Trophoblast cell (in vitro differentiated cells and primary cell): ENCODE data around the gene XIRP1.

ENCODE experiments used
- DNase-seq, 2 donors: peaks; one replicate each; pipeline ENCODE4 v3.0.0-alpha.2; 2016
- H2AFZ ChIP-seq: 2 replicates; pipeline ENCODE4 v1.6.1; 2013; ENCODE audit warnings: low read length, moderate library complexity, mild to moderate bottlenecking; ENCODE audit not compliant: insufficient read depth, poor library complexity
- H2AK5ac ChIP-seq: 2 replicates; pipeline ENCODE4 v1.6.1; 2013; ENCODE audit warnings: mild to moderate bottlenecking, low read length
- H2BK120ac ChIP-seq: 2 replicates; pipeline ENCODE4 v1.6.1; 2013; ENCODE audit warnings: low read length, mild to moderate bottlenecking, moderate library complexity; ENCODE audit not compliant: insufficient read depth, poor library complexity
- H2BK12ac ChIP-seq: 2 replicates; pipeline ENCODE4 v1.6.1; 2013; ENCODE audit warnings: mild to moderate bottlenecking, low read length, moderate library complexity
- H2BK5ac ChIP-seq: 2 replicates; pipeline ENCODE4 v1.6.1; 2013; ENCODE audit warnings: low read length, low read depth, moderate library complexity, mild to moderate bottlenecking; ENCODE audit not compliant: poor library complexity
- H3K14ac ChIP-seq: 2 replicates; pipeline ENCODE4 v1.6.1; 2013; ENCODE audit warnings: mild to moderate bottlenecking, low read length
- H3K18ac ChIP-seq: 2 replicates; pipeline ENCODE4 v1.6.1; 2013; ENCODE audit warnings: mild to moderate bottlenecking, low read length
- H3K23ac ChIP-seq: 2 replicates; pipeline ENCODE4 v1.6.1; 2013; ENCODE audit warnings: low read length
- H3K27ac ChIP-seq: 2 replicates; pipeline ENCODE4 v1.5.1; 2013; ENCODE audit warnings: low read depth, mild to moderate bottlenecking, inconsistent platforms, low read length, moderate library complexity
- H3K27me3 ChIP-seq: 2 replicates; pipeline ENCODE4 v1.6.1; 2013; ENCODE audit warnings: inconsistent platforms, mild to moderate bottlenecking, low read length, moderate library complexity; ENCODE audit not compliant: insufficient read depth
- H3K36me3 ChIP-seq, 2 experiments: 1 replicate in 1 of 2; 2 replicates in 1 of 2; pipeline ENCODE4 v1.6.1; 2013; ENCODE audit warnings: low read length in 2 of 2, mild to moderate bottlenecking in 2 of 2, moderate library complexity in 1 of 2; ENCODE audit not compliant: insufficient read depth in 2 of 2, control insufficient read depth in 1 of 2
- H3K4ac ChIP-seq: 2 replicates; pipeline ENCODE4 v1.6.1; 2013; ENCODE audit warnings: low read depth, mild to moderate bottlenecking, low read length, moderate library complexity
- H3K4me1 ChIP-seq, 2 experiments: 1 replicate in 1 of 2; 2 replicates in 1 of 2; pipeline ENCODE4 v1.6.1; 2013; ENCODE audit warnings: low read length in 2 of 2, mild to moderate bottlenecking in 2 of 2, moderate library complexity in 1 of 2; ENCODE audit not compliant: insufficient read depth in 2 of 2, control insufficient read depth in 1 of 2
- H3K4me2 ChIP-seq: 2 replicates; pipeline ENCODE4 v1.6.1; 2013; ENCODE audit warnings: inconsistent platforms, mild to moderate bottlenecking, low read length, moderate library complexity
- H3K4me3 ChIP-seq: 2 replicates; pipeline ENCODE4 v1.5.1; 2013; ENCODE audit warnings: mild to moderate bottlenecking, low read depth, low read length, inconsistent platforms
- H3K79me1 ChIP-seq: one replicate; pipeline ENCODE4 v1.6.1; 2013; ENCODE audit warnings: low read length
- H3K79me2 ChIP-seq: 2 replicates; pipeline ENCODE4 v1.6.1; 2013; ENCODE audit warnings: low read length, mild to moderate bottlenecking; ENCODE audit not compliant: control insufficient read depth, insufficient read depth, poor library complexity
- H3K9ac ChIP-seq: 2 replicates; pipeline ENCODE4 v1.6.1; 2013; ENCODE audit warnings: mild to moderate bottlenecking, low read length
- H3K9me3 ChIP-seq: 2 replicates; pipeline ENCODE4 v1.6.1; 2013; ENCODE audit warnings: low read depth, mild to moderate bottlenecking, control low read depth, inconsistent platforms, low read length; ENCODE audit not compliant: insufficient read depth
- H4K12ac ChIP-seq: 2 replicates; pipeline ENCODE4 v1.6.1; 2013; ENCODE audit warnings: low read depth, mild to moderate bottlenecking, low read length, moderate library complexity
- H4K8ac ChIP-seq: 2 replicates; pipeline ENCODE4 v1.6.1; 2013; ENCODE audit warnings: low read depth, mild to moderate bottlenecking, low read length, moderate library complexity
- H4K91ac ChIP-seq: one replicate; pipeline ENCODE4 v1.6.1; 2013; ENCODE audit warnings: low read depth, mild to moderate bottlenecking, low read length, moderate library complexity
- WGBS: extraction: QIAGEN DNeasy Blood & Tissue Kit; methylation state at CpG from one replicate; pipeline ENCODE4 v1.1.7; 2013; ENCODE audit warnings: missing lambda C conversion rate; ENCODE audit not compliant: insufficient read length, insufficient coverage; ENCODE audit errors: extremely low coverage; 5-methylcytosine and 5-hydroxymethylcytosine counted together

Gene XIRP1

DNA sequence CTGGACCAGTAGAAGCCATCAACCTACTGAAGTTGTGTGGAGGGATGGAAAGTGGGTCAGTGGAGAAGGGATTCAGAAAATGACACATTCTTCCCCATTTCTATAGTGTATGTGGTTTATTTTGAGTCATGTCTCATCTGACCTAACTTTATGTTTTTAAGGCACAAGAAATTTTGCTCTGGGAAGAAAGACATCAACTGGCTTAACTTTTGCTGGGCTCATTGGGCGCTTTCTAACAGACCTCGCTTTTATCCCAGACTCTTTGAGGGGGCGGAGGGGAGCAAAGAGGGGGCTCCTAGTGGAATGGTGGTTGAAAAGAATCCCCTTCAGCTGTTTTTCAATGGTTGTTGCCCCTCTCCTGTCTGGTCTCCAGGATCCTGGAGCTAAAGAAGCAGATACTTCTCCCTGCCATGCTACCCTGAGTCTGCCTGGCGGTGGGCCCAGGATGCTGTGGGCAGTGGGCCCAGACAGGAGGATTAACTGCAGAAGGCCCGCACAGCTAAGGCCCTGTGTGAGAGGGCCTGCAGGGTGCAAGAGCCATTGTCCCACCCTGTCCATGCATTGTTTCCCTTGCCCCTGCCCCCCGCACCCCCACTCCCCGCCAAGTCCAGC lies 53.5 kb downstream of the XIRP1 start:
- peaks cover 39 to 44% of the 10 kb centered on the region in 2 experiments for H3K36me3 ChIP-seq
- H3K79me1 ChIP-seq: peaks cover 2% of the 10 kb centered on the region
- H2BK5ac ChIP-seq: no peak overlapping the region
- no peak overlapping the region for H2AK5ac ChIP-seq
- no peak overlapping the region for H3K23ac ChIP-seq
- no peak overlapping the region for H2BK12ac ChIP-seq
- no peaks in the 10 kb centered on the region for H3K27me3 ChIP-seq
- H3K9ac ChIP-seq: no peak overlapping the region
- no peak overlapping the region for H2AFZ ChIP-seq
- no peak overlapping the region for H3K18ac ChIP-seq
- H4K91ac ChIP-seq: no peak overlapping the region
- peaks cover 2% of the 10 kb centered on the region for H3K79me2 ChIP-seq
- no peak overlapping the region for H3K4me2 ChIP-seq
- H3K4me3 ChIP-seq: no peak overlapping the region
- H3K27ac ChIP-seq: no peak overlapping the region
- no peak overlapping the region for H3K14ac ChIP-seq
- no CpG with 5 or more reads among the region's 7 CpGs for WGBS
- H3K4ac ChIP-seq: no peak overlapping the region
- H3K9me3 ChIP-seq: no peaks in the 10 kb centered on the region
- DNase-seq: peak in 1 of 2 donors; percentile 38
- no peak overlapping the region for H4K8ac ChIP-seq
- H2BK120ac ChIP-seq: no peak overlapping the region
- no peak overlapping the region for H4K12ac ChIP-seq
- peaks cover 28 to 32% of the 10 kb centered on the region in 2 experiments for H3K4me1 ChIP-seq

DNA sequence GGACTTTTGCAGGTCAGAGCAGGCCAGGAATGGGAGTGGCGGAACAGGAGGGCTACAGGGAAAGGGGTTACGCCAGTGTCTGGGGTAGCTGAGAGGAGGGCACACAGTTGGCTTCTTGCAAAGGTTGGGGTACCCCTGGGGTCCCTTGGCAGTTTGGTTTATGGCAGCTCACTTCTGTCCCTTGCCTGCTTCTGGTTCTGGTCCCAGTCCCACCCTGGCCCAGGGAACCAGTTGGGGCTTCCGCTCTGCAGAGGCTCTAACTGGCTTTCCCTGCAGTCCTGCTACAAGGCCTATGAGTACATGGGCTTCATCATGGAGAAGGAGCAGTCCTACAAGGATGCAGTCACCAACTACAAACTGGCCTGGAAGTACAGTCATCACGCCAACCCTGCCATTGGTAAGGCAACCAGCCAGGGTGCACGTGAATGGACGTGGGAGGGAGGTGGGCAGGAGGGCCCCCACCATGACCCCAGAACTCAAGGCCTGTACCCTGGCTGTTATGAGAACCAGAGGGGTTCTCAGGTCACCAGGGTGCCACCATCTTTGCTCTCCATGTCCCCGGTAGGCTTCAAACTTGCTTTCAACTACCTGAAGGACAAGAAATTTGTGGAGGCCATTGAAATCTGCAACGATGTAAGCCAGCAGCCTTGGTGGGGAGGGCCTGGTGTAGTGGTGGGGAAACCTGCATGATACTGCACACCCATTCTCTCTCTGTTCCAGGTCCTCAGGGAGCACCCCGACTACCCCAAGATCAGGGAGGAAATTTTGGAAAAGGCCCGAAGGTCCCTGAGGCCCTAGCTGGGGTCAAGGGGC lies 54.2 kb downstream of the XIRP1 start:
- no peak overlapping the region for H2BK12ac ChIP-seq
- H3K4me3 ChIP-seq: no peak overlapping the region
- H2BK5ac ChIP-seq: no peak overlapping the region
- H4K8ac ChIP-seq: no peak overlapping the region
- H4K12ac ChIP-seq: no peak overlapping the region
- H3K4ac ChIP-seq: no peak overlapping the region
- no peak overlapping the region for H3K4me2 ChIP-seq
- H3K79me1 ChIP-seq: peaks cover 2% of the 10 kb centered on the region
- H3K27ac ChIP-seq: no peak overlapping the region
- no peak overlapping the region for H3K14ac ChIP-seq
- no peaks in the 10 kb centered on the region for H3K9me3 ChIP-seq
- H2AFZ ChIP-seq: no peak overlapping the region
- H3K23ac ChIP-seq: no peak overlapping the region
- DNase-seq: peak in 1 of 2 donors; percentile 47
- H2AK5ac ChIP-seq: no peak overlapping the region
- no peaks in the 10 kb centered on the region for H3K27me3 ChIP-seq
- H3K18ac ChIP-seq: no peak overlapping the region
- H3K79me2 ChIP-seq: peaks cover 2% of the 10 kb centered on the region
- peaks cover 26 to 30% of the 10 kb centered on the region in 2 experiments for H3K4me1 ChIP-seq
- H3K36me3 ChIP-seq: peaks cover 31 to 37% of the 10 kb centered on the region in 2 experiments
- no peak overlapping the region for H4K91ac ChIP-seq
- H3K9ac ChIP-seq: no peak overlapping the region
- WGBS: no CpG with 5 or more reads among the region's 10 CpGs
- H2BK120ac ChIP-seq: no peak overlapping the region

DNA sequence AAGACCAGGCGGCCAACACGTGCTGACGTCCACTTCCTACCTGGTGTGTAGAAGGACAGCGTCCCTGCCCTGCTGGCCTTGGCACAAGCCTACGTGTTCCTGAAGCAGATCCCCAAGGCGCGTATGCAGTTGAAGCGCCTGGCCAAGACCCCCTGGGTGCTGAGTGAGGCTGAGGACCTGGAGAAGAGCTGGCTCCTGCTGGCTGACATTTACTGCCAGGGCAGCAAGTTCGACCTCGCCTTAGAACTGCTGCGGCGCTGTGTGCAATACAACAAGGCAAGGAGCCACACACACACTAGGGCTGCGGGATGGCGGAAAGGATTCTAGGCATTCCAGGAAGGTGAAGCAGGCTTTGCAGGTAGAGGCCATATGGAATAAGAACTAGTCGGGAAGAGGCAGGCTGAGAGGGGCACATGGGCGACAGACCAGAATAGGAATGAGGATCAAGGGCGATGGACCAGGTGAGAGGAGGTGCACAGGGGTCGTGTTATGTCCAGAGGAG lies 54.9 kb downstream of the XIRP1 start:
- Histone ChIP-seq H3K36me3 (peaks cover 24 to 30% of the 10 kb centered on the region in 2 experiments), H3K9me3 (no peaks in the 10 kb centered on the region), H4K91ac (no peak overlapping the region), H2BK5ac (no peak overlapping the region), H3K14ac (no peak overlapping the region), H3K18ac (no peak overlapping the region), H3K4me1 (peaks cover 20 to 28% of the 10 kb centered on the region in 2 experiments), H3K27ac (no peak overlapping the region), H3K79me2 (peaks cover 2% of the 10 kb centered on the region), H3K79me1 (peaks cover 2% of the 10 kb centered on the region), H2BK12ac (no peak overlapping the region), H2AFZ (no peak overlapping the region), H3K4ac (no peak overlapping the region), H3K27me3 (no peaks in the 10 kb centered on the region), H3K9ac (no peak overlapping the region), H4K8ac (no peak overlapping the region), H2BK120ac (no peak overlapping the region), H3K23ac (no peak overlapping the region), H4K12ac (no peak overlapping the region), H2AK5ac (no peak overlapping the region), H3K4me2 (no peak overlapping the region), H3K4me3 (no peak overlapping the region)
- no CpG with 5 or more reads among the region's 18 CpGs for WGBS
- peak; percentile 55 to 65 for DNase-seq

DNA sequence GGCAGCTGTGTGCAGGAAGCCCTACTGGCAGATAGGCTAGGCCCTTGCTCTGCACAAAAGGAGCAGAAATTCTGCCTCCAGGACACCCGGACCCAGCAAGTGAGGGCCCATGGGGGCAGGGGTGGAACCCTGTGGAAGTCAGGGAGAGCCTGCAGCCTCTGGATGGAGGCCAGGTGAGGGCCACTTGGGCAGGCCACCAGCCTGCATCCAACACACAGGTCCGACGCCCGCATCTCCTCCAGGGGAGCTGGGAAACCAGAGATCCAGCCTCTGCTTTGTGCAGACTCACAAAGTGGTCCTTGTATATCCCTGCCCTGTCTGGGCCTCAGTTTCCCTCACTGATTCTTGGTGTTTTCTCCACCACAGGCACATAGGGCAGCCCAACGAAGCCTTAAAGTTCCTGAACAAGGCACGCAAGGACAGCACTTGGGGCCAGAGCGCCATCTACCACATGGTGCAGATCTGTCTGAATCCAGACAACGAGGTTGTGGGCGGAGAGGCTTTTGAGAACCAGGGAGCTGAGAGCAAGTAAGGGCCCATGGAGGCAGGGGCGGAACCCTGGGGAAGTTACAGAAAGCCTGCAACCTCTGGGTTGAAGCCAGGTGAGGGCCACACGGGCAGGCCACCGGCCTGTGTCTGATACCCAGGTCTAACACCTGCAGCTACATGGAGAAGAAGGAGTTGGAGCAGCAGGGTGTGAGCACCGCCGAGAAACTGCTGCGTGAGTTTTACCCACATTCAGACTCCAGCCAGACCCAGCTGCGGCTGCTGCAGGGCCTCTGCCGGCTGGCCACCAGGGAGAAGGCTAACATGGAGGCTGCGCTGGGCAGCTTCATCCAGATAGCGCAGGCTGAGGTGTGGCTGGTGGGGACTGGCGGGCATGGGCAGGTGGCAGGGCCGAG lies 55.6 kb downstream of the XIRP1 start:
- H3K14ac ChIP-seq: no peak overlapping the region

More for the DNA sequence above, 55.6 kb downstream of the XIRP1 start:
- Histone ChIP-seq H2AFZ (no peak overlapping the region), H3K27me3 (no peaks in the 10 kb centered on the region), H3K4me1 (peaks cover 13 to 21% of the 10 kb centered on the region in 2 experiments), H2BK120ac (no peak overlapping the region), H3K9me3 (no peaks in the 10 kb centered on the region), H3K27ac (no peak overlapping the region), H2BK12ac (no peak overlapping the region), H3K23ac (no peak overlapping the region), H3K4ac (no peak overlapping the region), H2BK5ac (no peak overlapping the region), H4K12ac (no peak overlapping the region), H3K18ac (no peak overlapping the region), H3K4me2 (no peak overlapping the region), H3K79me2 (peaks cover 2% of the 10 kb centered on the region), H3K36me3 (peaks cover 17 to 23% of the 10 kb centered on the region in 2 experiments), H3K9ac (no peak overlapping the region), H3K4me3 (no peak overlapping the region), H3K79me1 (peaks cover 2% of the 10 kb centered on the region), H4K8ac (no peak overlapping the region), H2AK5ac (no peak overlapping the region), H4K91ac (no peak overlapping the region)
- DNase-seq: no peak
- WGBS: no CpG with 5 or more reads among the region's 21 CpGs
